GM12864 (cell line): ENCODE measurements around the gene KSR2.

Source experiments
- DNase-seq: peaks from one replicate; pipeline ENCODE4 v3.0.0-alpha.2; 2011; ENCODE audit warnings: low read depth
- H3K4me3 ChIP-seq: 2 replicates; pipeline ENCODE4 v1.5.1; 2011; ENCODE audit warnings: mild to moderate bottlenecking, low read depth, low read length, control low read depth
- TF ChIP-seq, protein P1 (sequence below): IDR thresholded peaks from 2 replicates; pipeline ENCODE4 v1.5.1; 2011; ENCODE audit warnings: low read depth, mild to moderate bottlenecking, moderate library complexity, low read length, control low read depth, inconsistent platforms; ENCODE audit errors: missing control alignments

KSR2 gene

DNA sequence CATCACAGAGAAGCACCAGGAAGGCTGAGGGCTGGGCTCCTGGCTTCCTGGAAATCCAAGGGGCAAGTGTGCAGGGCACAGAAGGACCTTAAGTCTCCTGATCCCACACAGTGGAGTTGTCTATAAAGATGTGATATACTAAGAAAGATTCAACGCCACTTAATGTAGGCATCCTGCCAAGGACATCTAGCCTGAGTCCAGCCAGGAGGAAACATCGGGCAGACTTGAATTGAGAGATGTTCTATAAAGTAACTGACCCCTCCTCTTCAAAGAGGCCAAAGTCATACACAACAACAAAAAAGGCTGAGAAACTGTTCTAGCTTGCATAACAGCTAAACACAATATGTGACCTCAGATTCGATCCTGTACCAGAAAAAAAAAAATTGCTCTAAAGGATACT, 307.9 kb downstream of the KSR2 start:
- H3K4me3 ChIP-seq, result no peak overlapping the region
- no peak for DNase-seq
- TF ChIP-seq, protein P1, sequence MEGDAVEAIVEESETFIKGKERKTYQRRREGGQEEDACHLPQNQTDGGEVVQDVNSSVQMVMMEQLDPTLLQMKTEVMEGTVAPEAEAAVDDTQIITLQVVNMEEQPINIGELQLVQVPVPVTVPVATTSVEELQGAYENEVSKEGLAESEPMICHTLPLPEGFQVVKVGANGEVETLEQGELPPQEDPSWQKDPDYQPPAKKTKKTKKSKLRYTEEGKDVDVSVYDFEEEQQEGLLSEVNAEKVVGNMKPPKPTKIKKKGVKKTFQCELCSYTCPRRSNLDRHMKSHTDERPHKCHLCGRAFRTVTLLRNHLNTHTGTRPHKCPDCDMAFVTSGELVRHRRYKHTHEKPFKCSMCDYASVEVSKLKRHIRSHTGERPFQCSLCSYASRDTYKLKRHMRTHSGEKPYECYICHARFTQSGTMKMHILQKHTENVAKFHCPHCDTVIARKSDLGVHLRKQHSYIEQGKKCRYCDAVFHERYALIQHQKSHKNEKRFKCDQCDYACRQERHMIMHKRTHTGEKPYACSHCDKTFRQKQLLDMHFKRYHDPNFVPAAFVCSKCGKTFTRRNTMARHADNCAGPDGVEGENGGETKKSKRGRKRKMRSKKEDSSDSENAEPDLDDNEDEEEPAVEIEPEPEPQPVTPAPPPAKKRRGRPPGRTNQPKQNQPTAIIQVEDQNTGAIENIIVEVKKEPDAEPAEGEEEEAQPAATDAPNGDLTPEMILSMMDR, result no peak

GRCh38 chr12:117658226-117658625, 310.6 kb downstream of the KSR2 start:
- no peak for DNase-seq
- TF ChIP-seq, protein P1, result no peak

DNA sequence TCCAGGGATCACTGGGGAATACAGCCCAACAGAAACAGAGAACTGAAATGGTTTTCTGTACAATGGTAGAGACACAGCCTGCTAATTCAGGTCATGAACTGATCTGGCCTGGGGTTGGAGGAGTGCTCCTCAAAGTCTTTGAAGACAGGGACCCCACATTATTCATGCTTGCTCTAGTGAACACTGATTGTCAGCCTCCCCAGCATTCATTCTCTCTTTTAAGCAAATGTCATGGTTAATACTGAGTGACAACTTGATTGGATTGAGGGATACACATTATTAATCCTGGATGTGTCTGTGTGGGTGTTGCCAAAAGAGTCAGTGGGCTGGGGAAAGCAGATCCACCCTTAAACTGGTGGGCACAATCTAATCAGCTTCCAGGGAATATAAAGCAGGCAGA, 319.0 kb downstream of the KSR2 start:
- TF ChIP-seq, protein P1, result no peak
- H3K4me3 ChIP-seq, result no peak overlapping the region
- no peak for DNase-seq

More at GRCh38 chr12:117658226-117658625, 310.6 kb downstream of the KSR2 start:
- H3K4me3 ChIP-seq, result no peak overlapping the region

- H3K4me3 ChIP-seq, result no peak overlapping the region
- TF ChIP-seq, protein P1, result no peak
- no peak for DNase-seq
Measured at GRCh38 chr12:117646520-117646919, 322.3 kb downstream of the KSR2 start.

GRCh38 chr12:117645473-117645872, 323.3 kb downstream of the KSR2 start:
- TF ChIP-seq, protein P1, result no peak
- DNase-seq, result no peak
- H3K4me3 ChIP-seq, result no peak overlapping the region

DNA sequence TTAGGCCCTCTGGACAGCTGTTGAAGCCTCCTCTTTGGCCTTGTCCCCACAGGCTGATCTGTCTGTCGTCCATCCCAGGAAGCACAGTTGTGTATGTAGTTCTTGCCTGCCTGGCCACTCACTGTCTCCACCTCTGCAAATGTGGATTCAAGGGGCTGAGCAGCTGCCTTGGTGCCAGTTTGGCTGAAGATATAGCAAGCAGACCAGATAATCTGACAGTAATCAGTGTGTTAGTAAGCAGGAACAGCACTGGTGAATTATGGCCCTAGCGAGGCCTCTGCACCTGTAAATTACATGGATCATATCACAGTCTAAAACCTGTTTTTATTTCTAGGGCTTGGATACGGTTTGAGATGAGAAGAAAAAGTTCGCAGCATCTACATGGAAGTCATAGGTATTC, 324.8 kb downstream of the KSR2 start:
- no peak for DNase-seq
- TF ChIP-seq, protein P1, result no peak
- no peak overlapping the region for H3K4me3 ChIP-seq

GRCh38 chr12:117641885-117642284, 326.9 kb downstream of the KSR2 start:
- no peak for DNase-seq
- TF ChIP-seq, protein P1, result no peak
- no peak overlapping the region for H3K4me3 ChIP-seq
